Measurements from ENCODE around the gene P2RX3. TPM values are rescaled to one million over a fixed set of nuclear protein-coding genes. Genes with fewer than 3 reads are reported as not detected.

Gene P2RX3
- total RNA-seq, 2 donors from 2014 or later, result 0.40 TPM; not detected in 1

- no peak for DNase-seq (ENCODE audit: low spot score)
- no peaks in the 10 kb centered on the region for H3K27me3 ChIP-seq (replicated peaks; ENCODE audit: insufficient read depth)
- H3K36me3 ChIP-seq, result no peaks in the 10 kb centered on the region
- no peak for TF ChIP-seq CTCF (IDR thresholded peaks at IDR 0.05)
- TF ChIP-seq POLR2AphosphoS5 (IDR thresholded peaks at IDR 0.05), result no peak
- TF ChIP-seq POLR2A (IDR thresholded peaks at IDR 0.05), result no peak
- H3K27ac ChIP-seq, result no peak overlapping the region
- WGBS, result 84% methylated on average over 7 of the region's 7 CpGs
- intact Hi-C loops (cut with DNase I), result no loop called here
- no peaks in the 10 kb centered on the region for H3K4me1 ChIP-seq (replicated peaks)
- H3K4me3 ChIP-seq, result no peak overlapping the region
- no peaks in the 10 kb centered on the region for H3K9me3 ChIP-seq
Measured at GRCh38 chr11:57370251-57370650, 32.1 kb downstream of the P2RX3 start.

- Histone ChIP-seq H3K4me3 (no peak overlapping the region), H3K4me1 (replicated peaks) (no peaks in the 10 kb centered on the region), H3K27me3 (replicated peaks; ENCODE audit: insufficient read depth) (no peaks in the 10 kb centered on the region), H3K36me3 (no peaks in the 10 kb centered on the region), H3K27ac (no peak overlapping the region), H3K9me3 (no peaks in the 10 kb centered on the region)
- intact Hi-C loops (cut with DNase I), result no loop called here
- TF ChIP-seq POLR2AphosphoS5 (IDR thresholded peaks at IDR 0.05) (no peak), CTCF (IDR thresholded peaks at IDR 0.05) (no peak), POLR2A (IDR thresholded peaks at IDR 0.05) (no peak)
- DNase-seq (ENCODE audit: low spot score), result no peak
Measured at GRCh38 chr11:57370941-57371340, 32.8 kb downstream of the P2RX3 start.

GRCh38 chr11:57373146-57373545 is 35.0 kb downstream of the P2RX3 start:
- H3K36me3 ChIP-seq, result no peaks in the 10 kb centered on the region
- peaks cover 5% of the 10 kb centered on the region for H3K27me3 ChIP-seq (replicated peaks; ENCODE audit: insufficient read depth)
- H3K4me3 ChIP-seq, result no peak overlapping the region
- no peaks in the 10 kb centered on the region for H3K4me1 ChIP-seq (replicated peaks)
- TF ChIP-seq CTCF (IDR thresholded peaks at IDR 0.05) (no peak), POLR2A (IDR thresholded peaks at IDR 0.05) (no peak), POLR2AphosphoS5 (IDR thresholded peaks at IDR 0.05) (no peak)
- H3K27ac ChIP-seq, result no peak overlapping the region
- no peaks in the 10 kb centered on the region for H3K9me3 ChIP-seq
- intact Hi-C loops (cut with DNase I), result no loop called here
- 61% methylated on average over 3 of the region's 3 CpGs for WGBS
- DNase-seq (ENCODE audit: low spot score), result no peak

GRCh38 chr11:57374966-57375365 is 36.8 kb downstream of the P2RX3 start:
- H3K4me3 ChIP-seq, result no peak overlapping the region
- no peak for DNase-seq (ENCODE audit: low spot score)
- H3K36me3 ChIP-seq, result no peaks in the 10 kb centered on the region
- no peaks in the 10 kb centered on the region for H3K9me3 ChIP-seq
- H3K4me1 ChIP-seq (replicated peaks), result no peaks in the 10 kb centered on the region
- peaks cover 5% of the 10 kb centered on the region for H3K27me3 ChIP-seq (replicated peaks; ENCODE audit: insufficient read depth)
- no peak for TF ChIP-seq POLR2AphosphoS5 (IDR thresholded peaks at IDR 0.05)
- no peak for TF ChIP-seq POLR2A (IDR thresholded peaks at IDR 0.05)
- TF ChIP-seq CTCF (IDR thresholded peaks at IDR 0.05), result no peak
- intact Hi-C loops (cut with DNase I), result no loop called here
- H3K27ac ChIP-seq, result no peak overlapping the region
- WGBS, result 92% methylated on average over 3 of the region's 3 CpGs

GRCh38 chr11:57375490-57375889 is 37.3 kb downstream of the P2RX3 start:
- TF ChIP-seq CTCF (IDR thresholded peaks at IDR 0.05), result no peak
- no peak for TF ChIP-seq POLR2AphosphoS5 (IDR thresholded peaks at IDR 0.05)
- no peak for TF ChIP-seq POLR2A (IDR thresholded peaks at IDR 0.05)
- H3K4me1 ChIP-seq (replicated peaks), result no peaks in the 10 kb centered on the region
- no peak overlapping the region for H3K27ac ChIP-seq
- H3K4me3 ChIP-seq, result no peak overlapping the region
- DNase-seq (ENCODE audit: low spot score), result no peak
- WGBS, result 75% methylated on average over 2 of the region's 2 CpGs
- peaks cover 5% of the 10 kb centered on the region for H3K27me3 ChIP-seq (replicated peaks; ENCODE audit: insufficient read depth)
- no peaks in the 10 kb centered on the region for H3K36me3 ChIP-seq
- no peaks in the 10 kb centered on the region for H3K9me3 ChIP-seq
- intact Hi-C loops (cut with DNase I), result no loop called here

All from prostate gland (tissue), 2 donors.